ENCODE data around the gene HDGF. TPM values are rescaled to one million over a fixed set of nuclear protein-coding genes. Genes with fewer than 3 reads are reported as not detected.
A peak's percentile ranks its signal among the peaks of the same experiment; 100 is the strongest.

HDGF gene
- total and polyA plus RNA-seq, 11 donors: 87.7 to 240 (median 147) TPM

- Histone ChIP-seq H3K9me3 (no peaks in the 10 kb centered on the region), H3K4me1 (peaks cover 22 to 70% (median 58%) of the 10 kb centered on the region in 12 donors), H3K27me3 (no peaks in the 10 kb centered on the region), H3K4me3 (peak overlapping the region; percentile 72 to 100 (median 96)), H3K27ac (peak overlapping the region; percentile 96 to 100 (median 99)), H3K36me3 (peaks cover 0 to 3% (median 0%) of the 10 kb centered on the region in 9 donors)
- TF ChIP-seq POLR2A (IDR thresholded peaks at IDR 0.05) (no peak), CTCF (IDR thresholded peaks at IDR 0.05) (no peak)
- 4 to 8% (median 5%) methylated on average over 3 to 5 of the region's 5 CpGs for WGBS, 4 donors
- ATAC-seq: no peak
- DNase-seq: peak in 1 of 5 donors; percentile 41
- intact Hi-C loops (cut with DNase I): loop anchor here in 1 of 10 donors (5.0 kb wide), 1 partner anchor 248 kb away; the partner anchor contains the start of gene MEF2D
Measured at GRCh38 chr1:156750191-156750672, 1.2 kb downstream of the HDGF start.

GRCh38 chr1:156749419-156750118 is 1.9 kb downstream of the HDGF start:
- 21 to 35% (median 28%) methylated on average over 8 of the region's 8 CpGs for WGBS, 4 donors
- peak overlapping the region; percentile 11 to 100 (median 96) for H3K4me3 ChIP-seq
- H3K27ac ChIP-seq: peak overlapping the region; percentile 96 to 100 (median 99)
- TF ChIP-seq CTCF (IDR thresholded peaks at IDR 0.05): no peak
- TF ChIP-seq POLR2A (IDR thresholded peaks at IDR 0.05): no peak
- H3K4me1 ChIP-seq: peaks cover 22 to 72% (median 62%) of the 10 kb centered on the region in 12 donors
- DNase-seq: no peak
- ATAC-seq: no peak
- H3K27me3 ChIP-seq: no peaks in the 10 kb centered on the region
- intact Hi-C loops (cut with DNase I): loop anchor here in 1 of 10 donors (5.0 kb wide), 1 partner anchor 247 kb away; the partner anchor contains the start of gene MEF2D
- peaks cover 0 to 10% (median 4%) of the 10 kb centered on the region in 9 donors for H3K36me3 ChIP-seq
- no peaks in the 10 kb centered on the region for H3K9me3 ChIP-seq

- intact Hi-C loops (cut with DNase I): no loop called here
- Histone ChIP-seq H3K36me3 (peaks cover 0 to 16% (median 7%) of the 10 kb centered on the region in 9 donors), H3K9me3 (no peaks in the 10 kb centered on the region), H3K27me3 (no peaks in the 10 kb centered on the region), H3K4me1 (peaks cover 22 to 75% (median 62%) of the 10 kb centered on the region in 12 donors), H3K27ac (peak overlapping the region; percentile 96 to 100 (median 99)), H3K4me3 (peak overlapping the region in 11 of 12 donors; percentile 72 to 100 (median 96))
- DNase-seq (peak in 4 of 5 donors; percentile 62 to 82 (median 72)), ATAC-seq (peak in 3 of 4 donors; percentile 5 to 13 (median 9))
- no peak for TF ChIP-seq POLR2A (IDR thresholded peaks at IDR 0.05)
- TF ChIP-seq CTCF (IDR thresholded peaks at IDR 0.05): no peak
- 4 to 8% (median 7%) methylated on average over 9 of the region's 9 CpGs for WGBS, 4 donors
Measured at GRCh38 chr1:156748670-156749418, 2.6 kb downstream of the HDGF start.
